ENCODE data around the gene PXT1. TPM values are rescaled to one million over a fixed set of nuclear protein-coding genes. Genes with fewer than 3 reads are reported as not detected.

PXT1 gene
- total and polyA plus RNA-seq, 9 of the 15 experiments (the other 6 are each of a cell fraction or from before 2014, with no cell fraction given) = 0.09 to 0.11 (median 0.10) TPM; not detected in 5

DNA sequence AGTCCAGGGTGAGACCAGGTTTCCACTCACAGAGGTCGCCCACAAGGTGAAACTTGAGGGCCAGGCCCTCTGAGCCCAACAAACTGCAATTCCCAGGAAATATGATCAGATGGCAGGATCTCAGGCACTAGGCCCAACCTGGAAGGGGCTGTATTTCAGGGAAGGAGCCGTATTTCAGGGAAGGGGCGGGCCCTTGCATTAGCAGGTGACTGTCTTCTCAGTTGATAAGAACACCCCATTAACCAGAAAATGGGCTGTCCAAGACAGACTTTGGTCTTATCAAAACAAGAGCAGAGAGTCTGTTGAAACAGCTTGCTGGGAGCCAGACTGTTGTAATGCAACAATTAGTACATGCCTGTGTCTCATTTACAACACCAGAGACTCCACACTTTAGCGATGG is 95.0 kb downstream of the PXT1 start (continued):
- no peak for TF ChIP-seq ZKSCAN1 (IDR thresholded peaks at IDR 0.05; ENCODE audit: low read depth, low read length)
- no peak for TF ChIP-seq IRF2 (CRISPR knock-in tag; IDR thresholded peaks at IDR 0.05)
- no peak for TF ChIP-seq NR4A1 (CRISPR knock-in tag; IDR thresholded peaks at IDR 0.05)
- no peak for TF ChIP-seq NR4A1 (tag; IDR thresholded peaks at IDR 0.05)
- no peak for TF ChIP-seq TAF15 (IDR thresholded peaks at IDR 0.05; ENCODE audit: low read depth, low read length)
- TF ChIP-seq, protein P1, sequence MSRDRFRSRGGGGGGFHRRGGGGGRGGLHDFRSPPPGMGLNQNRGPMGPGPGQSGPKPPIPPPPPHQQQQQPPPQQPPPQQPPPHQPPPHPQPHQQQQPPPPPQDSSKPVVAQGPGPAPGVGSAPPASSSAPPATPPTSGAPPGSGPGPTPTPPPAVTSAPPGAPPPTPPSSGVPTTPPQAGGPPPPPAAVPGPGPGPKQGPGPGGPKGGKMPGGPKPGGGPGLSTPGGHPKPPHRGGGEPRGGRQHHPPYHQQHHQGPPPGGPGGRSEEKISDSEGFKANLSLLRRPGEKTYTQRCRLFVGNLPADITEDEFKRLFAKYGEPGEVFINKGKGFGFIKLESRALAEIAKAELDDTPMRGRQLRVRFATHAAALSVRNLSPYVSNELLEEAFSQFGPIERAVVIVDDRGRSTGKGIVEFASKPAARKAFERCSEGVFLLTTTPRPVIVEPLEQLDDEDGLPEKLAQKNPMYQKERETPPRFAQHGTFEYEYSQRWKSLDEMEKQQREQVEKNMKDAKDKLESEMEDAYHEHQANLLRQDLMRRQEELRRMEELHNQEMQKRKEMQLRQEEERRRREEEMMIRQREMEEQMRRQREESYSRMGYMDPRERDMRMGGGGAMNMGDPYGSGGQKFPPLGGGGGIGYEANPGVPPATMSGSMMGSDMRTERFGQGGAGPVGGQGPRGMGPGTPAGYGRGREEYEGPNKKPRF (IDR thresholded peaks at IDR 0.05; ENCODE audit: low read depth, low read length) = no peak
- TF ChIP-seq CCAR2 (IDR thresholded peaks at IDR 0.05; ENCODE audit: low read depth, low read length) = no peak
- TF ChIP-seq, protein P2, sequence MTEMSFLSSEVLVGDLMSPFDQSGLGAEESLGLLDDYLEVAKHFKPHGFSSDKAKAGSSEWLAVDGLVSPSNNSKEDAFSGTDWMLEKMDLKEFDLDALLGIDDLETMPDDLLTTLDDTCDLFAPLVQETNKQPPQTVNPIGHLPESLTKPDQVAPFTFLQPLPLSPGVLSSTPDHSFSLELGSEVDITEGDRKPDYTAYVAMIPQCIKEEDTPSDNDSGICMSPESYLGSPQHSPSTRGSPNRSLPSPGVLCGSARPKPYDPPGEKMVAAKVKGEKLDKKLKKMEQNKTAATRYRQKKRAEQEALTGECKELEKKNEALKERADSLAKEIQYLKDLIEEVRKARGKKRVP (CRISPR knock-in tag; IDR thresholded peaks at IDR 0.05) = no peak
- peak; percentile 38; the same call in 1 of the 2 replicates for TF ChIP-seq PHB2 (IDR thresholded peaks at IDR 0.05; ENCODE audit: low read depth)
- no peak for TF ChIP-seq HMG20B (CRISPR knock-in tag; IDR thresholded peaks at IDR 0.05)
- no peak for TF ChIP-seq NR1H2 (CRISPR knock-in tag; IDR thresholded peaks at IDR 0.05)
- no peak for TF ChIP-seq ZNF274 (IDR thresholded peaks at IDR 0.05; ENCODE audit: borderline replicate concordance, low read depth, low read length)
- no peak for TF ChIP-seq EZH2 (IDR thresholded peaks at IDR 0.05; ENCODE audit: borderline replicate concordance, low read depth, low read length)
- TF ChIP-seq HDAC2 (IDR thresholded peaks at IDR 0.05) = peak; percentile 75; the same call in 1 of the 2 replicates
- TF ChIP-seq POLR2AphosphoS5 (IDR thresholded peaks at IDR 0.05; ENCODE audit: control insufficient read depth, insufficient read depth, low read depth, low read length) = peak; percentile 64
- TF ChIP-seq MAFF (IDR thresholded peaks at IDR 0.05; ENCODE audit: low read length) = no peak
- no peak; a peak in 1 of 3 replicates for TF ChIP-seq CBX3 (IDR thresholded peaks at IDR 0.05; ENCODE audit: borderline replicate concordance in 1 of 2, low read length in 2 of 2)
- TF ChIP-seq ILF3 (IDR thresholded peaks at IDR 0.05; ENCODE audit: borderline replicate concordance) = no peak
- TF ChIP-seq POLR2H (tag; IDR thresholded peaks at IDR 0.05; ENCODE audit: low read depth) = no peak
- no peak for TF ChIP-seq KLF10 (CRISPR knock-in tag; IDR thresholded peaks at IDR 0.05)
- TF ChIP-seq ARHGAP35 (IDR thresholded peaks at IDR 0.05; ENCODE audit: partially characterized antibody) = no peak
- no peak for TF ChIP-seq MECOM (CRISPR knock-in tag; IDR thresholded peaks at IDR 0.05)
- no peak for TF ChIP-seq NBN (IDR thresholded peaks at IDR 0.05; ENCODE audit: low read depth)
- no peak for TF ChIP-seq NEUROD1 (IDR thresholded peaks at IDR 0.05; ENCODE audit: borderline replicate concordance, low read depth, low read length, partially characterized antibody)
- no peak for TF ChIP-seq ZNF133 (CRISPR knock-in tag; IDR thresholded peaks at IDR 0.05)
- TF ChIP-seq HSF4 (CRISPR knock-in tag; IDR thresholded peaks at IDR 0.05; ENCODE audit: borderline replicate concordance) = no peak
- TF ChIP-seq CHD2 (IDR thresholded peaks at IDR 0.05; ENCODE audit: low read depth, low read length) = no peak
- TF ChIP-seq SMAD4 (CRISPR knock-in tag; conservative IDR thresholded peaks at IDR 0.05) = peak; percentile 95
- TF ChIP-seq CAMTA2 (CRISPR knock-in tag; conservative IDR thresholded peaks at IDR 0.05) = no peak
- TF ChIP-seq PHF20 (IDR thresholded peaks at IDR 0.05; ENCODE audit: partially characterized antibody) = no peak
